GM18526 (cell line): ENCODE results near the gene CBX8.

Experiments used
- POLR2A ChIP-seq: IDR thresholded peaks from 3 replicates; pipeline ENCODE4 v1.6.1; 2011; ENCODE audit not compliant: insufficient read length; ENCODE audit errors: extremely low read depth

The CBX8 gene

GRCh38 chr17:79795795-79796443 is 958 bp downstream of the CBX8 start:
- TF ChIP-seq POLR2A: no peak

- no peak for TF ChIP-seq POLR2A
Measured at GRCh38 chr17:79794659-79795511, 2.0 kb downstream of the CBX8 start.

GRCh38 chr17:79793924-79794304 is 3.0 kb downstream of the CBX8 start:
- TF ChIP-seq POLR2A: no peak

GRCh38 chr17:79792984-79793923 is 3.6 kb downstream of the CBX8 start:
- no peak for TF ChIP-seq POLR2A

- no peak for TF ChIP-seq POLR2A
Measured at GRCh38 chr17:79792341-79792871, 4.5 kb downstream of the CBX8 start.

GRCh38 chr17:79791735-79792161 is 5.1 kb downstream of the CBX8 start:
- TF ChIP-seq POLR2A: no peak

GRCh38 chr17:79790805-79791734 is 5.8 kb downstream of the CBX8 start:
- no peak for TF ChIP-seq POLR2A

GRCh38 chr17:79789943-79790804 is 6.7 kb downstream of the CBX8 start:
- TF ChIP-seq POLR2A: no peak

- no peak for TF ChIP-seq POLR2A
Measured at GRCh38 chr17:79788989-79789942, 7.6 kb downstream of the CBX8 start.

- TF ChIP-seq POLR2A: no peak
Measured at GRCh38 chr17:79788455-79788854, 8.4 kb downstream of the CBX8 start.

GRCh38 chr17:79786930-79787643 is 9.8 kb downstream of the CBX8 start:
- TF ChIP-seq POLR2A: no peak
